GM21529 (cell line): ENCODE measurements around the gene ADGRL4.

Experiments
- ATAC-seq: cut with Tn5 transposase; IDR thresholded peaks from one replicate; pipeline ENCODE4 v1.9.1; 2021; ENCODE audit not compliant: unreplicated experiment

The ADGRL4 gene

DNA sequence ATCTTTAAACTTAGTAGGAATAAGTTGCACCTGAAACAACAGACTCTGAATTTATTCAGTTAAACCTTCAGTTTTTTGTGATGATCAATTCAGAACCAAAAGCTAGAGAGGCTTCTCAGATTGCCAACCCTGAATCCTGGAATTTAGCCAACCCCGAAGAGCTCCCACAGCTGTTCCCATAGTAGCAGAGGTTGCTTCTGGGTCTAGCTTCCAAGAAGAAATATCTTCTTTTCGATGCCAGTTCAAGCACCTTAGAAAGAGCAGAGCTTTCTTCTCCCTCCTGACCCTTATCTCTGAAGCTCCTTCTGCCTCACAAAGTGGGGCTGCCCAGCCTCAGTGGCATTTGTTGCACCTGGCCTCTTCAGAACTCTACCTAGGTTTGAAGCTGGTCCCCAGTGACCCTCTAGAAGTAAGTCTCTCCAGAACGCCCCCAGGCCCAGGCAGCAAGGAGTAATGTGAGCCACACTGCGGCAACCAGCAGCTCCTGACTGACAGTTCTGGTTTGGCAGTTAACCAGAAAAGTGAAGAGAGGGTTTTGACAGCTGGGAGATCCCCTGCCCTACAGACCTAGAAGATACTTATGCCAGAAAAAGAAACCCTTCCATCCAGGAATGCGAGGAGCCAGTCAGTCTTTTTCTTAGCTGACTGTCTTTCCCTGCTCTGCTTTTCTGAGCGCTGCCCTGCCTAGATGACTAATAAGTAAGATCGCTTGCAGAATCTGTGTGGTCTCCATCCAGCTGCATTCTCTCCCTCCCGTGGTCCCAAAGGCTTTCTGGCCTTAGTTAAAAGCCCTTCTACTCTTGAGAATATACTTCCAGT is 165.9 kb downstream of the ADGRL4 start:
- ATAC-seq, result no peak
